Astrocyte (in vitro differentiated cells and primary cell): ENCODE measurements around the gene KRT4. TPM values are rescaled to one million over a fixed set of nuclear protein-coding genes. Genes with fewer than 3 reads are reported as not detected.

ENCODE experiments used
- DNase-seq: peaks from one replicate; pipeline ENCODE4 v3.0.0-alpha.2; 2010; ENCODE audit warnings: low read depth
- FAIRE-seq: peaks from 2 replicates; lab custom pipeline; 2011; peaks lifted over from hg19 to GRCh38; lab: Jason Lieb, UNC
- H2AFZ ChIP-seq: 2 replicates; pipeline ENCODE4 v1.6.0; 2012; ENCODE audit warnings: low read depth, low read length, inconsistent platforms
- H3K27ac ChIP-seq: 2 replicates; pipeline ENCODE4 v1.5.1; 2011; ENCODE audit warnings: low read depth, low read length, inconsistent platforms
- H3K27me3 ChIP-seq: 2 replicates; pipeline ENCODE4 v1.6.0; 2011; ENCODE audit warnings: low read length, inconsistent platforms; ENCODE audit not compliant: insufficient read depth
- H3K36me3 ChIP-seq: 2 replicates; pipeline ENCODE4 v1.5.1; 2011; ENCODE audit warnings: low read length, inconsistent platforms; ENCODE audit not compliant: insufficient read depth
- H3K4me1 ChIP-seq: 2 replicates; pipeline ENCODE4 v1.5.1; 2011; ENCODE audit warnings: low read length, inconsistent platforms; ENCODE audit not compliant: insufficient read depth
- H3K4me2 ChIP-seq: 2 replicates; pipeline ENCODE4 v1.6.0; 2012; ENCODE audit warnings: low read length, inconsistent platforms
- H3K4me3 ChIP-seq: 2 replicates; pipeline ENCODE4 v1.5.1; 2011; ENCODE audit warnings: low read depth, mild to moderate bottlenecking, low read length, inconsistent platforms; ENCODE audit not compliant: insufficient read depth
- H3K79me2 ChIP-seq: 2 replicates; pipeline ENCODE4 v1.6.0; 2012; ENCODE audit warnings: mild to moderate bottlenecking, low read length, inconsistent platforms; ENCODE audit not compliant: insufficient read depth
- H3K9ac ChIP-seq: 2 replicates; pipeline ENCODE4 v1.6.0; 2012; ENCODE audit warnings: mild to moderate bottlenecking, low read length, inconsistent platforms
- H3K9me3 ChIP-seq: 2 replicates; pipeline ENCODE4 v1.5.1; 2012; ENCODE audit warnings: low read depth, mild to moderate bottlenecking, low read length, inconsistent platforms; ENCODE audit not compliant: insufficient read depth
- H4K20me1 ChIP-seq: 2 replicates; pipeline ENCODE4 v1.6.0; 2012; ENCODE audit warnings: low read length, inconsistent platforms; ENCODE audit not compliant: insufficient read depth
- H3K27ac Mint-ChIP-seq: one replicate; pipeline ENCODE4 v1.8.0; 2021; ENCODE audit warnings: mild to moderate bottlenecking, mixed read lengths; ENCODE audit not compliant: unreplicated experiment
- H3K27me3 Mint-ChIP-seq: one replicate; pipeline ENCODE4 v1.8.0; 2021; ENCODE audit warnings: low read depth, mixed read lengths; ENCODE audit not compliant: unreplicated experiment
- H3K36me3 Mint-ChIP-seq: one replicate; pipeline ENCODE4 v1.8.0; 2021; ENCODE audit warnings: low read depth, mixed read lengths; ENCODE audit not compliant: unreplicated experiment
- H3K4me1 Mint-ChIP-seq: one replicate; pipeline ENCODE4 v1.8.0; 2021; ENCODE audit warnings: low read depth, mixed read lengths; ENCODE audit not compliant: unreplicated experiment
- H3K4me3 Mint-ChIP-seq: one replicate; pipeline ENCODE4 v1.8.0; 2021; ENCODE audit warnings: mild to moderate bottlenecking, moderate library complexity, mixed read lengths; ENCODE audit not compliant: unreplicated experiment
- H3K9me3 Mint-ChIP-seq: one replicate; pipeline ENCODE4 v1.8.0; 2021; ENCODE audit warnings: mild to moderate bottlenecking, mixed read lengths; ENCODE audit not compliant: unreplicated experiment
- EZH2 ChIP-seq: IDR thresholded peaks from 2 replicates; pipeline ENCODE4 v1.6.1; 2012; ENCODE audit warnings: mild to moderate bottlenecking, low read length, inconsistent platforms; ENCODE audit not compliant: insufficient read depth
- total RNA-seq: library from RNA; stranded (reverse); gene quantifications from 2 replicates; pipeline ENCODE4 v1.2.1, GENCODE V29; 2021
- TF ChIP-seq, protein P1 (sequence below): IDR thresholded peaks from 2 replicates; pipeline ENCODE4 v1.5.1; 2011; ENCODE audit warnings: low read depth, mild to moderate bottlenecking, inconsistent platforms, low read length, moderate library complexity; ENCODE audit not compliant: insufficient read depth

Gene KRT4
- total RNA-seq, 1 donor from 2014 or later, result not detected

GRCh38 chr12:52851787-52852186 lies 37.9 kb upstream of the KRT4 start:
- Mint-ChIP-seq H3K27ac (no peak overlapping the region), H3K36me3 (peaks cover 1% of the 10 kb centered on the region), H3K4me1 (no peaks in the 10 kb centered on the region), H3K9me3 (peaks cover 7% of the 10 kb centered on the region), H3K4me3 (no peak overlapping the region), H3K27me3 (peaks cover 57% of the 10 kb centered on the region)
- no peak overlapping the region for H2AFZ ChIP-seq
- no peak overlapping the region for H3K4me2 ChIP-seq
- DNase-seq, result no peak
- no peak overlapping the region for H3K9ac ChIP-seq
- TF ChIP-seq, protein P1, sequence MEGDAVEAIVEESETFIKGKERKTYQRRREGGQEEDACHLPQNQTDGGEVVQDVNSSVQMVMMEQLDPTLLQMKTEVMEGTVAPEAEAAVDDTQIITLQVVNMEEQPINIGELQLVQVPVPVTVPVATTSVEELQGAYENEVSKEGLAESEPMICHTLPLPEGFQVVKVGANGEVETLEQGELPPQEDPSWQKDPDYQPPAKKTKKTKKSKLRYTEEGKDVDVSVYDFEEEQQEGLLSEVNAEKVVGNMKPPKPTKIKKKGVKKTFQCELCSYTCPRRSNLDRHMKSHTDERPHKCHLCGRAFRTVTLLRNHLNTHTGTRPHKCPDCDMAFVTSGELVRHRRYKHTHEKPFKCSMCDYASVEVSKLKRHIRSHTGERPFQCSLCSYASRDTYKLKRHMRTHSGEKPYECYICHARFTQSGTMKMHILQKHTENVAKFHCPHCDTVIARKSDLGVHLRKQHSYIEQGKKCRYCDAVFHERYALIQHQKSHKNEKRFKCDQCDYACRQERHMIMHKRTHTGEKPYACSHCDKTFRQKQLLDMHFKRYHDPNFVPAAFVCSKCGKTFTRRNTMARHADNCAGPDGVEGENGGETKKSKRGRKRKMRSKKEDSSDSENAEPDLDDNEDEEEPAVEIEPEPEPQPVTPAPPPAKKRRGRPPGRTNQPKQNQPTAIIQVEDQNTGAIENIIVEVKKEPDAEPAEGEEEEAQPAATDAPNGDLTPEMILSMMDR, result no peak
- no peak for TF ChIP-seq EZH2
- peaks cover 2% of the 10 kb centered on the region for H3K27me3 ChIP-seq
- no peak overlapping the region for H3K27ac ChIP-seq
- no peaks in the 10 kb centered on the region for H3K9me3 ChIP-seq
- FAIRE-seq, result no peak
- peaks cover 7% of the 10 kb centered on the region for H3K4me1 ChIP-seq
- no peaks in the 10 kb centered on the region for H3K36me3 ChIP-seq
- H3K4me3 ChIP-seq, result no peak overlapping the region
- no peaks in the 10 kb centered on the region for H3K79me2 ChIP-seq
- no peaks in the 10 kb centered on the region for H4K20me1 ChIP-seq

- Mint-ChIP-seq H3K27me3 (peaks cover 64% of the 10 kb centered on the region), H3K9me3 (peaks cover 7% of the 10 kb centered on the region), H3K36me3 (peaks cover 1% of the 10 kb centered on the region), H3K27ac (no peak overlapping the region), H3K4me3 (no peak overlapping the region), H3K4me1 (no peaks in the 10 kb centered on the region)
- no peaks in the 10 kb centered on the region for H3K36me3 ChIP-seq
- no peak for TF ChIP-seq EZH2
- no peak overlapping the region for H3K27ac ChIP-seq
- DNase-seq, result no peak
- peaks cover 2% of the 10 kb centered on the region for H3K27me3 ChIP-seq
- no peaks in the 10 kb centered on the region for H4K20me1 ChIP-seq
- no peak overlapping the region for H3K4me2 ChIP-seq
- H2AFZ ChIP-seq, result no peak overlapping the region
- H3K9me3 ChIP-seq, result no peaks in the 10 kb centered on the region
- H3K9ac ChIP-seq, result no peak overlapping the region
- no peaks in the 10 kb centered on the region for H3K79me2 ChIP-seq
- no peak for FAIRE-seq
- peaks cover 7% of the 10 kb centered on the region for H3K4me1 ChIP-seq
- no peak overlapping the region for H3K4me3 ChIP-seq
These were observed 36.8 kb upstream of the KRT4 start for GRCh38 chr12:52850681-52851080.

GRCh38 chr12:52849511-52849910 lies 35.6 kb upstream of the KRT4 start:
- Histone ChIP-seq H3K4me2 (no peak overlapping the region), H3K4me3 (no peak overlapping the region), H4K20me1 (no peaks in the 10 kb centered on the region), H3K9ac (no peak overlapping the region), H3K27ac (no peak overlapping the region), H3K79me2 (no peaks in the 10 kb centered on the region), H3K4me1 (peaks cover 7% of the 10 kb centered on the region), H2AFZ (no peak overlapping the region), H3K27me3 (peaks cover 2% of the 10 kb centered on the region), H3K9me3 (no peaks in the 10 kb centered on the region), H3K36me3 (no peaks in the 10 kb centered on the region)
- peaks cover 1% of the 10 kb centered on the region for H3K36me3 Mint-ChIP-seq
- no peak for FAIRE-seq
- TF ChIP-seq EZH2, result no peak
- TF ChIP-seq, protein P1, result no peak
- no peak for DNase-seq
- H3K4me1 Mint-ChIP-seq, result no peaks in the 10 kb centered on the region
- peaks cover 10% of the 10 kb centered on the region for H3K9me3 Mint-ChIP-seq
- no peak overlapping the region for H3K27ac Mint-ChIP-seq
- no peak overlapping the region for H3K4me3 Mint-ChIP-seq
- peaks cover 70% of the 10 kb centered on the region for H3K27me3 Mint-ChIP-seq
